Stimulated activated naive CD8-positive, alpha-beta T cell treated with anti-CD3 and anti-CD28 coated beads, Interleukin-15, Interleukin-2, amounts not matched to agents 100 U/mL and 50 U/mL, for 24 hours (primary cell): ENCODE measurements around the gene ASIP.
A peak's percentile ranks its signal among the peaks of the same experiment; 100 is the strongest.
"Not testable (repeated sequence)": the region's sequence is repeated elsewhere in the genome, so short reads cannot be mapped to it uniquely, and the experiment has no call there.

Source experiments
- ATAC-seq: fragments of 150-1000 bp; cut with Tn5 transposase; one replicate; pipeline ENCODE4 v1.10.0; 2021
- DNase-seq: peaks from one replicate; pipeline ENCODE4 v3.0.0; 2021

The ASIP gene

GRCh38 chr20:34242879-34243278, 1.7 kb downstream of the ASIP start:
- no peak for ATAC-seq

GRCh38 chr20:34243377-34243776, 2.2 kb downstream of the ASIP start:
- no peak for ATAC-seq

More at GRCh38 chr20:34242879-34243278, 1.7 kb downstream of the ASIP start:
- no peak for DNase-seq

GRCh38 chr20:34246126-34246626, 5.0 kb downstream of the ASIP start:
- no peak for DNase-seq
- no peak for ATAC-seq

More at GRCh38 chr20:34243377-34243776, 2.2 kb downstream of the ASIP start:
- no peak for DNase-seq

- DNase-seq (no peak), ATAC-seq (peak; percentile 73)
Observed at GRCh38 chr20:34249291-34249690, 8.1 kb downstream of the ASIP start.

GRCh38 chr20:34250005-34250404, 8.8 kb downstream of the ASIP start:
- ATAC-seq (no peak), DNase-seq (no peak)

GRCh38 chr20:34251619-34252018, 10.4 kb downstream of the ASIP start:
- ATAC-seq = no peak
- DNase-seq = no peak

- DNase-seq, ATAC-seq: not testable (repeated sequence)
Observed at GRCh38 chr20:34252431-34253086, 11.3 kb downstream of the ASIP start.

- DNase-seq (no peak), ATAC-seq (no peak)
Observed at GRCh38 chr20:34254979-34255378, 13.8 kb downstream of the ASIP start.

GRCh38 chr20:34256629-34257124, 15.5 kb downstream of the ASIP start:
- DNase-seq (no peak), ATAC-seq (no peak)

- DNase-seq (no peak), ATAC-seq (no peak)
Observed at GRCh38 chr20:34260208-34260942, 19.2 kb downstream of the ASIP start.

- ATAC-seq (no peak), DNase-seq (no peak)
Observed at GRCh38 chr20:34262488-34263288, 21.5 kb downstream of the ASIP start.

GRCh38 chr20:34263468-34263867, 22.2 kb downstream of the ASIP start:
- ATAC-seq, DNase-seq: not testable (repeated sequence)

- no peak for ATAC-seq
- DNase-seq = no peak
Observed at GRCh38 chr20:34264141-34264540, 22.9 kb downstream of the ASIP start.

GRCh38 chr20:34268145-34268544, 26.9 kb downstream of the ASIP start:
- DNase-seq (no peak), ATAC-seq (no peak)

GRCh38 chr20:34268851-34269636, 27.8 kb downstream of the ASIP start:
- ATAC-seq = peak; percentile 44
- DNase-seq = peak; percentile 35

GRCh38 chr20:34269996-34270627, 28.9 kb downstream of the ASIP start:
- ATAC-seq (no peak), DNase-seq (no peak)

GRCh38 chr20:34271956-34272355, 30.7 kb downstream of the ASIP start:
- DNase-seq (no peak), ATAC-seq (no peak)

- DNase-seq (no peak), ATAC-seq (no peak)
Observed at GRCh38 chr20:34274694-34275093, 33.5 kb downstream of the ASIP start.

GRCh38 chr20:34281177-34281576, 40.0 kb downstream of the ASIP start:
- DNase-seq = no peak

GRCh38 chr20:34282041-34282440, 40.8 kb downstream of the ASIP start:
- ATAC-seq = no peak
- DNase-seq = no peak

More at GRCh38 chr20:34281177-34281576, 40.0 kb downstream of the ASIP start:
- ATAC-seq = no peak

GRCh38 chr20:34283844-34284243, 42.6 kb downstream of the ASIP start:
- ATAC-seq = no peak

More at GRCh38 chr20:34283844-34284243, 42.6 kb downstream of the ASIP start:
- no peak for DNase-seq
